HepG2 (cell line): ENCODE results near the gene GNG7. TPM values are rescaled to one million over a fixed set of nuclear protein-coding genes. Genes with fewer than 3 reads are reported as not detected.

Experiments
- CBX2 ChIP-seq, 2 experiments: fragments of 200-600 bp in 1 of 2; sonication (generic); formaldehyde crosslinking in 1 of 2; IDR thresholded peaks; 2 replicates each; pipeline versions ENCODE4 v1.7.0 to v1.8.1; 2018 to 2022; ENCODE audit warnings: low read depth in 2 of 2, low read length in 1 of 2, mild to moderate bottlenecking in 1 of 2, missing genetic modification reagents in 1 of 2
- CHCHD3 ChIP-seq: sonication (generic); formaldehyde crosslinking; IDR thresholded peaks from 2 replicates; pipeline ENCODE4 v1.8.0; 2022; ENCODE audit warnings: mild to moderate bottlenecking, missing genetic modification reagents, moderate library complexity
- FOXA3 ChIP-seq: IDR thresholded peaks from 2 replicates; pipeline ENCODE4 v1.6.1; 2016; ENCODE audit warnings: missing genetic modification reagents, missing compliant biosample characterization
- NR2F6 ChIP-seq, 2 experiments: IDR thresholded peaks; 2 replicates each; pipeline ENCODE4 v1.6.1; 2016; ENCODE audit warnings: antibody characterized with exemption in 1 of 2, mild to moderate bottlenecking in 1 of 2
- TBX2 ChIP-seq: sonication (generic); formaldehyde crosslinking; IDR thresholded peaks from 2 replicates; pipeline ENCODE4 v1.5.0; 2020; ENCODE audit warnings: missing genetic modification reagents, mild to moderate bottlenecking, borderline replicate concordance
- TCF7 ChIP-seq: sonication (generic); IDR thresholded peaks from 2 replicates; pipeline ENCODE4 v1.6.1; 2016; ENCODE audit warnings: antibody characterized with exemption, low read depth
- TRIM24 ChIP-seq: sonication (generic); formaldehyde crosslinking; IDR thresholded peaks from 2 replicates; pipeline ENCODE4 v1.8.0; 2022; ENCODE audit warnings: mild to moderate bottlenecking, missing genetic modification reagents
- ZNF572 ChIP-seq: sonication (generic); formaldehyde crosslinking; IDR thresholded peaks from 2 replicates; pipeline ENCODE4 v1.5.1; 2020; ENCODE audit warnings: mild to moderate bottlenecking, missing genetic modification reagents
- ZNF768 ChIP-seq: sonication (generic); formaldehyde crosslinking; IDR thresholded peaks from 2 replicates; pipeline ENCODE4 v1.4.0; 2020; ENCODE audit warnings: missing genetic modification reagents
- ZSCAN22 ChIP-seq: sonication (generic); formaldehyde crosslinking; IDR thresholded peaks from 2 replicates; pipeline ENCODE4 v1.4.0; 2020; ENCODE audit warnings: mild to moderate bottlenecking, missing genetic modification reagents
- polyA plus RNA-seq, 8 experiments: library from polyadenylated mRNA; depleted of rRNA in 3 of 8; stranded (reverse) in 7 of 8; unstranded in 1 of 8; fragments of >200 nt; fragmentation: Illumina TruSeq in 4 of 8; extraction: Trizol in 4 of 8; gene quantifications; 2 replicates each; pipeline versions ENCODE4 v1.2.1 to v1.2.3, GENCODE V29; 2011 to 2016; ENCODE audit warnings: low read depth in 4 of 8, missing spikeins in 1 of 8, mixed read lengths in 1 of 8; ENCODE audit not compliant: insufficient read depth in 1 of 8
- total RNA-seq, 5 experiments: library from RNA; depleted of rRNA; stranded (reverse); fragments of >200 nt; fragmentation: Illumina TruSeq; extraction: Trizol; gene quantifications; 2 replicates each; pipeline ENCODE4 v1.2.3, GENCODE V29; 2016; ENCODE audit warnings: low read depth in 1 of 5
- TF ChIP-seq, protein P1 (sequence below): sonication (generic); formaldehyde crosslinking; conservative IDR thresholded peaks from 2 replicates; pipeline ENCODE4 v1.4.0; 2020; ENCODE audit warnings: mild to moderate bottlenecking, missing genetic modification reagents, moderate library complexity
- TF ChIP-seq, protein P2 (sequence below): sonication (generic); formaldehyde crosslinking; IDR thresholded peaks from 2 replicates; pipeline ENCODE4 v1.8.0; 2023; ENCODE audit warnings: mild to moderate bottlenecking, missing genetic modification reagents
- TF ChIP-seq, protein P3 (sequence below): sonication (generic); formaldehyde crosslinking; IDR thresholded peaks from 2 replicates; pipeline ENCODE4 v1.9.0; 2021; ENCODE audit warnings: missing genetic modification reagents, mild to moderate bottlenecking, borderline replicate concordance
- TF ChIP-seq, protein P4 (sequence below): sonication (generic); formaldehyde crosslinking; IDR thresholded peaks from 2 replicates; pipeline ENCODE4 v1.4.0; 2020; ENCODE audit warnings: missing genetic modification reagents
- TF ChIP-seq, protein P5 (sequence below): sonication (generic); formaldehyde crosslinking; IDR thresholded peaks from 2 replicates; pipeline ENCODE4 v1.4.0; 2020; ENCODE audit warnings: mild to moderate bottlenecking, missing genetic modification reagents
- TF ChIP-seq, protein P6 (sequence below): sonication (generic); formaldehyde crosslinking; IDR thresholded peaks from 2 replicates; pipeline ENCODE4 v1.5.0; 2020; ENCODE audit warnings: missing genetic modification reagents, mild to moderate bottlenecking, borderline replicate concordance

The GNG7 gene
- total and polyA plus RNA-seq, 2 of the 13 experiments (the other 11 are each of a cell fraction or from before 2014, with no cell fraction given): 1.4 to 3.3 TPM

DNA sequence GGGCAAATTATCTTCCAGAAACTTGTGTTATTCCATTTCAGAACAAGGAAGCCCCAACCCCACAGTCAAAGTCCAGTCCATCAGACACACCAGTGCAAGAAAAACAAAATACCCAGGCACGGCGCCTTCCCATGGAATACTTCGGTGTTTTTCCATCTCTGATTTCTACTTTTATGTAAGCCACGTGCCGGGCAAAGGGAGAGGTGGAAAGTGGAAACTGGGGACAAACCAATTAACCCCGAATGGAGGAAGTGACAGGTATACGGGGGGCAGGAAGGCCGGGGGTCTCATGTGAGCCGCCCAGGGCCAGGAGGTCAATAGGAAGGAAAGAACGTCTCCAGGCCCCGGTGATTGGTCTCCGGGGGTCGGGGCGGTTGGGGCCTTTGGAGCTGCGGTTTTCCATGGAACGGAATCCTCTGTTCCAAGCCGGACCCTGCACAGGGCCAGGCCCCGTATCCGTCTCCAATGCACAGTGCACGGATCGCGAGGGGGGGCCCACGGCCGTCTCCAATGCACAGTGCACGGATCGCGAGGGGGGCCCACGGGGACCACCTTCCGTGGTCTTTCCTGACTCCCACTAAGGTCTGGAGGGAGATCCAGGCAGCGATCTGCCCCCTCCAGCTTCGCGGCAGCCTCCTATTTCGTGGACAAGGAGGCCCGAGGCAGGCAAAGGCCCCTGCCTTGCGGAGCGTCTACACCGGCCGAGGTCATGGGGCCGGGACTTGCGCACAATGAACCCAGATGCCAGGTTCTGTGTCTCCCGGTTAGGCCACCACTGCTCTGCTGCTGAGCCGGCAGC lies 146.9 kb downstream of the GNG7 start (continued):
- TF ChIP-seq, protein P1, sequence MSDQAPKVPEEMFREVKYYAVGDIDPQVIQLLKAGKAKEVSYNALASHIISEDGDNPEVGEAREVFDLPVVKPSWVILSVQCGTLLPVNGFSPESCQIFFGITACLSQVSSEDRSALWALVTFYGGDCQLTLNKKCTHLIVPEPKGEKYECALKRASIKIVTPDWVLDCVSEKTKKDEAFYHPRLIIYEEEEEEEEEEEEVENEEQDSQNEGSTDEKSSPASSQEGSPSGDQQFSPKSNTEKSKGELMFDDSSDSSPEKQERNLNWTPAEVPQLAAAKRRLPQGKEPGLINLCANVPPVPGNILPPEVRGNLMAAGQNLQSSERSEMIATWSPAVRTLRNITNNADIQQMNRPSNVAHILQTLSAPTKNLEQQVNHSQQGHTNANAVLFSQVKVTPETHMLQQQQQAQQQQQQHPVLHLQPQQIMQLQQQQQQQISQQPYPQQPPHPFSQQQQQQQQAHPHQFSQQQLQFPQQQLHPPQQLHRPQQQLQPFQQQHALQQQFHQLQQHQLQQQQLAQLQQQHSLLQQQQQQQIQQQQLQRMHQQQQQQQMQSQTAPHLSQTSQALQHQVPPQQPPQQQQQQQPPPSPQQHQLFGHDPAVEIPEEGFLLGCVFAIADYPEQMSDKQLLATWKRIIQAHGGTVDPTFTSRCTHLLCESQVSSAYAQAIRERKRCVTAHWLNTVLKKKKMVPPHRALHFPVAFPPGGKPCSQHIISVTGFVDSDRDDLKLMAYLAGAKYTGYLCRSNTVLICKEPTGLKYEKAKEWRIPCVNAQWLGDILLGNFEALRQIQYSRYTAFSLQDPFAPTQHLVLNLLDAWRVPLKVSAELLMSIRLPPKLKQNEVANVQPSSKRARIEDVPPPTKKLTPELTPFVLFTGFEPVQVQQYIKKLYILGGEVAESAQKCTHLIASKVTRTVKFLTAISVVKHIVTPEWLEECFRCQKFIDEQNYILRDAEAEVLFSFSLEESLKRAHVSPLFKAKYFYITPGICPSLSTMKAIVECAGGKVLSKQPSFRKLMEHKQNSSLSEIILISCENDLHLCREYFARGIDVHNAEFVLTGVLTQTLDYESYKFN (CRISPR knock-in tag): peak; percentile 40; the same call in 1 of the 2 replicates
- TF ChIP-seq CHCHD3 (CRISPR knock-in tag) (no peak), NR2F6 (IDR thresholded peaks at IDR 0.05) (no peak), NR2F6 (CRISPR knock-in tag; IDR thresholded peaks at IDR 0.05) (0 out of 2 replicates have a peak, but pooled peaks have one; percentile 6), CBX2 (IDR thresholded peaks at IDR 0.05; ENCODE audit: low read depth, low read length) (no peak), CBX2 (CRISPR knock-in tag; IDR thresholded peaks at IDR 0.05; ENCODE audit: low read depth) (no peak), FOXA3 (CRISPR knock-in tag) (no peak), TBX2 (CRISPR knock-in tag) (0 out of 2 replicates have a peak, but pooled peaks have one; percentile 8), ZNF572 (no peak), ZSCAN22 (no peak), TCF7 (no peak), ZNF768 (CRISPR knock-in tag) (no peak), TRIM24 (CRISPR knock-in tag) (no peak)
- TF ChIP-seq, protein P2, sequence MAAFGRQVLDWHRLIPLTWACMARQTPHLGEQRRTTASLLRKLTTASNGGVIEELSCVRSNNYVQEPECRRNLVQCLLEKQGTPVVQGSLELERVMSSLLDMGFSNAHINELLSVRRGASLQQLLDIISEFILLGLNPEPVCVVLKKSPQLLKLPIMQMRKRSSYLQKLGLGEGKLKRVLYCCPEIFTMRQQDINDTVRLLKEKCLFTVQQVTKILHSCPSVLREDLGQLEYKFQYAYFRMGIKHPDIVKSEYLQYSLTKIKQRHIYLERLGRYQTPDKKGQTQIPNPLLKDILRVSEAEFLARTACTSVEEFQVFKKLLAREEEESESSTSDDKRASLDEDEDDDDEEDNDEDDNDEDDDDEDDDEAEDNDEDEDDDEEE (CRISPR knock-in tag): no peak
- TF ChIP-seq, protein P3, sequence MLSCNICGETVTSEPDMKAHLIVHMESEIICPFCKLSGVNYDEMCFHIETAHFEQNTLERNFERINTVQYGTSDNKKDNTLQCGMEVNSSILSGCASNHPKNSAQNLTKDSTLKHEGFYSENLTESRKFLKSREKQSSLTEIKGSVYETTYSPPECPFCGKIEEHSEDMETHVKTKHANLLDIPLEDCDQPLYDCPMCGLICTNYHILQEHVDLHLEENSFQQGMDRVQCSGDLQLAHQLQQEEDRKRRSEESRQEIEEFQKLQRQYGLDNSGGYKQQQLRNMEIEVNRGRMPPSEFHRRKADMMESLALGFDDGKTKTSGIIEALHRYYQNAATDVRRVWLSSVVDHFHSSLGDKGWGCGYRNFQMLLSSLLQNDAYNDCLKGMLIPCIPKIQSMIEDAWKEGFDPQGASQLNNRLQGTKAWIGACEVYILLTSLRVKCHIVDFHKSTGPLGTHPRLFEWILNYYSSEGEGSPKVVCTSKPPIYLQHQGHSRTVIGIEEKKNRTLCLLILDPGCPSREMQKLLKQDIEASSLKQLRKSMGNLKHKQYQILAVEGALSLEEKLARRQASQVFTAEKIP (CRISPR knock-in tag): no peak
- TF ChIP-seq, protein P4, sequence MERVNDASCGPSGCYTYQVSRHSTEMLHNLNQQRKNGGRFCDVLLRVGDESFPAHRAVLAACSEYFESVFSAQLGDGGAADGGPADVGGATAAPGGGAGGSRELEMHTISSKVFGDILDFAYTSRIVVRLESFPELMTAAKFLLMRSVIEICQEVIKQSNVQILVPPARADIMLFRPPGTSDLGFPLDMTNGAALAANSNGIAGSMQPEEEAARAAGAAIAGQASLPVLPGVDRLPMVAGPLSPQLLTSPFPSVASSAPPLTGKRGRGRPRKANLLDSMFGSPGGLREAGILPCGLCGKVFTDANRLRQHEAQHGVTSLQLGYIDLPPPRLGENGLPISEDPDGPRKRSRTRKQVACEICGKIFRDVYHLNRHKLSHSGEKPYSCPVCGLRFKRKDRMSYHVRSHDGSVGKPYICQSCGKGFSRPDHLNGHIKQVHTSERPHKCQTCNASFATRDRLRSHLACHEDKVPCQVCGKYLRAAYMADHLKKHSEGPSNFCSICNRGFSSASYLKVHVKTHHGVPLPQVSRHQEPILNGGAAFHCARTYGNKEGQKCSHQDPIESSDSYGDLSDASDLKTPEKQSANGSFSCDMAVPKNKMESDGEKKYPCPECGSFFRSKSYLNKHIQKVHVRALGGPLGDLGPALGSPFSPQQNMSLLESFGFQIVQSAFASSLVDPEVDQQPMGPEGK: no peak
- TF ChIP-seq, protein P5, sequence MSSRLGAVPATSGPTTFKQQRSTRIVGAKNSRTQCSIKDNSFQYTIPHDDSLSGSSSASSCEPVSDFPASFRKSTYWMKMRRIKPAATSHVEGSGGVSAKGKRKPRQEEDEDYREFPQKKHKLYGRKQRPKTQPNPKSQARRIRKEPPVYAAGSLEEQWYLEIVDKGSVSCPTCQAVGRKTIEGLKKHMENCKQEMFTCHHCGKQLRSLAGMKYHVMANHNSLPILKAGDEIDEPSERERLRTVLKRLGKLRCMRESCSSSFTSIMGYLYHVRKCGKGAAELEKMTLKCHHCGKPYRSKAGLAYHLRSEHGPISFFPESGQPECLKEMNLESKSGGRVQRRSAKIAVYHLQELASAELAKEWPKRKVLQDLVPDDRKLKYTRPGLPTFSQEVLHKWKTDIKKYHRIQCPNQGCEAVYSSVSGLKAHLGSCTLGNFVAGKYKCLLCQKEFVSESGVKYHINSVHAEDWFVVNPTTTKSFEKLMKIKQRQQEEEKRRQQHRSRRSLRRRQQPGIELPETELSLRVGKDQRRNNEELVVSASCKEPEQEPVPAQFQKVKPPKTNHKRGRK (CRISPR knock-in tag): no peak
- TF ChIP-seq, protein P6, sequence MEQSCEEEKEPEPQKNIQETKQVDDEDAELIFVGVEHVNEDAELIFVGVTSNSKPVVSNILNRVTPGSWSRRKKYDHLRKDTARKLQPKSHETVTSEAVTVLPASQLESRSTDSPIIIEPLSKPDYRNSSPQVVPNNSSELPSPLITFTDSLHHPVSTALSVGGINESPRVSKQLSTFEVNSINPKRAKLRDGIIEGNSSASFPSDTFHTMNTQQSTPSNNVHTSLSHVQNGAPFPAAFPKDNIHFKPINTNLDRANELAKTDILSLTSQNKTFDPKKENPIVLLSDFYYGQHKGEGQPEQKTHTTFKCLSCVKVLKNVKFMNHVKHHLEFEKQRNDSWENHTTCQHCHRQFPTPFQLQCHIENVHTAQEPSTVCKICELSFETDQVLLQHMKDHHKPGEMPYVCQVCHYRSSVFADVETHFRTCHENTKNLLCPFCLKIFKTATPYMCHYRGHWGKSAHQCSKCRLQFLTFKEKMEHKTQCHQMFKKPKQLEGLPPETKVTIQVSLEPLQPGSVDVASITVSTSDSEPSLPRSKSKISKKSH (CRISPR knock-in tag): 0 out of 2 replicates have a peak, but pooled peaks have one; percentile 11
